Skeletal muscle satellite cell (primary cell): ENCODE measurements around the gene WBP1L.
A peak's percentile ranks its signal among the peaks of the same experiment; 100 is the strongest.
"Not testable (repeated sequence)": the region's sequence is repeated elsewhere in the genome, so short reads cannot be mapped to it uniquely, and the experiment has no call there.

ENCODE experiments used
- H3K27me3 ChIP-seq: 2 replicates; pipeline ENCODE4 v1.7.0; 2013; ENCODE audit warnings: low read length; ENCODE audit not compliant: control insufficient read depth, insufficient read depth
- H3K36me3 ChIP-seq: 2 replicates; pipeline ENCODE4 v1.7.0; 2013; ENCODE audit warnings: mild to moderate bottlenecking, control low read depth, low read length; ENCODE audit not compliant: insufficient read depth
- H3K4me1 ChIP-seq: 2 replicates; pipeline ENCODE4 v1.7.0; 2013; ENCODE audit warnings: low read length; ENCODE audit not compliant: control insufficient read depth, insufficient read depth
- H3K4me2 ChIP-seq: 2 replicates; pipeline ENCODE4 v1.7.0; 2013; ENCODE audit warnings: mild to moderate bottlenecking, low read length
- H3K4me3 ChIP-seq: 2 replicates; pipeline ENCODE4 v1.7.0; 2013; ENCODE audit warnings: low read length
- H3K9ac ChIP-seq: 2 replicates; pipeline ENCODE4 v1.7.0; 2013; ENCODE audit warnings: mild to moderate bottlenecking, low read depth, low read length, moderate library complexity
- H3K9me3 ChIP-seq: replicated peaks from 2 replicates; pipeline ENCODE4 v1.7.0; 2013; ENCODE audit warnings: mild to moderate bottlenecking, control low read depth, low read length

Gene WBP1L

GRCh38 chr10:102712843-102713538 lies 30.8 kb upstream of the WBP1L start:
- peak overlapping the region; percentile 96 for H3K4me3 ChIP-seq
- H3K27me3 ChIP-seq = no peaks in the 10 kb centered on the region
- peak overlapping the region; percentile 85 for H3K4me2 ChIP-seq
- peaks cover 34% of the 10 kb centered on the region for H3K4me1 ChIP-seq
- H3K36me3 ChIP-seq = peaks cover 6% of the 10 kb centered on the region
- peak overlapping the region; percentile 92 for H3K9ac ChIP-seq
- H3K9me3 ChIP-seq = no peaks in the 10 kb centered on the region

- H3K4me1 ChIP-seq = peaks cover 39% of the 10 kb centered on the region
- no peaks in the 10 kb centered on the region for H3K9me3 ChIP-seq
- no peaks in the 10 kb centered on the region for H3K27me3 ChIP-seq
- peak overlapping the region; percentile 96 for H3K4me3 ChIP-seq
- H3K36me3 ChIP-seq = peaks cover 6% of the 10 kb centered on the region
- peak overlapping the region; percentile 92 for H3K9ac ChIP-seq
- H3K4me2 ChIP-seq = peak overlapping the region; percentile 85
Measured at GRCh38 chr10:102713539-102713813, 30.3 kb upstream of the WBP1L start.

- Histone ChIP-seq H3K9me3 (no peaks in the 10 kb centered on the region), H3K9ac (peak within 1 kb of the TSS; percentile 92), H3K27me3 (no peaks in the 10 kb centered on the region), H3K4me1 (peaks cover 39% of the 10 kb centered on the region), H3K36me3 (peaks cover 6% of the 10 kb centered on the region), H3K4me3 (peak within 1 kb of the TSS; percentile 96), H3K4me2 (peak within 1 kb of the TSS; percentile 95)
Measured at GRCh38 chr10:102713814-102714620, 29.7 kb upstream of the WBP1L start, which contains the start of gene ARL3. ARL3 (minus strand) TSS chr10:102714397; CDS start chr10:102714275, 122 bp downstream.

- H3K4me3 ChIP-seq = peak within 1 kb of the TSS; percentile 96
- peak within 1 kb of the TSS; percentile 92 for H3K9ac ChIP-seq
- H3K9me3 ChIP-seq = no peaks in the 10 kb centered on the region
- H3K36me3 ChIP-seq = peaks cover 6% of the 10 kb centered on the region
- H3K4me2 ChIP-seq = peak within 1 kb of the TSS; percentile 95
- peaks cover 39% of the 10 kb centered on the region for H3K4me1 ChIP-seq
- no peaks in the 10 kb centered on the region for H3K27me3 ChIP-seq
Measured at GRCh38 chr10:102714621-102715455, 28.9 kb upstream of the WBP1L start, which contains the start of gene SFXN2. SFXN2 (plus strand) TSS chr10:102714636; CDS start chr10:102726637, 12,001 bp downstream.

- Histone ChIP-seq H3K36me3 (peaks cover 6% of the 10 kb centered on the region), H3K4me2 (no peak overlapping the region), H3K4me1 (peaks cover 29% of the 10 kb centered on the region), H3K9me3 (no peaks in the 10 kb centered on the region), H3K4me3 (no peak overlapping the region), H3K9ac (no peak overlapping the region), H3K27me3 (no peaks in the 10 kb centered on the region)
Measured at GRCh38 chr10:102715880-102716279, 27.9 kb upstream of the WBP1L start.

GRCh38 chr10:102716900-102717565 lies 26.7 kb upstream of the WBP1L start:
- peaks cover 24% of the 10 kb centered on the region for H3K4me1 ChIP-seq
- H3K9ac ChIP-seq, H3K36me3 ChIP-seq, H3K9me3 ChIP-seq, H3K27me3 ChIP-seq, H3K4me2 ChIP-seq, H3K4me3 ChIP-seq: not testable (repeated sequence)

GRCh38 chr10:102718220-102718619 lies 25.5 kb upstream of the WBP1L start:
- Histone ChIP-seq H3K27me3 (no peaks in the 10 kb centered on the region), H3K4me3 (no peak overlapping the region), H3K9me3 (no peaks in the 10 kb centered on the region), H3K36me3 (peaks cover 6% of the 10 kb centered on the region), H3K9ac (no peak overlapping the region), H3K4me2 (no peak overlapping the region), H3K4me1 (peaks cover 15% of the 10 kb centered on the region)

GRCh38 chr10:102720337-102720736 lies 23.4 kb upstream of the WBP1L start:
- Histone ChIP-seq H3K4me3 (no peak overlapping the region), H3K4me2 (no peak overlapping the region), H3K9ac (no peak overlapping the region), H3K9me3 (no peaks in the 10 kb centered on the region), H3K36me3 (peaks cover 6% of the 10 kb centered on the region), H3K27me3 (no peaks in the 10 kb centered on the region), H3K4me1 (peaks cover 11% of the 10 kb centered on the region)

GRCh38 chr10:102720775-102721301 lies 22.9 kb upstream of the WBP1L start:
- Histone ChIP-seq H3K4me3 (no peak overlapping the region), H3K27me3 (no peaks in the 10 kb centered on the region), H3K4me2 (no peak overlapping the region), H3K36me3 (peaks cover 6% of the 10 kb centered on the region), H3K9ac (no peak overlapping the region), H3K4me1 (peaks cover 6% of the 10 kb centered on the region), H3K9me3 (no peaks in the 10 kb centered on the region)

- H3K9ac ChIP-seq = no peak overlapping the region
- peaks cover 6% of the 10 kb centered on the region for H3K36me3 ChIP-seq
- H3K27me3 ChIP-seq = no peaks in the 10 kb centered on the region
- H3K4me3 ChIP-seq = no peak overlapping the region
- peaks cover 14% of the 10 kb centered on the region for H3K4me1 ChIP-seq
- H3K9me3 ChIP-seq = no peaks in the 10 kb centered on the region
- H3K4me2 ChIP-seq = no peak overlapping the region
Measured at GRCh38 chr10:102721954-102722353, 21.8 kb upstream of the WBP1L start.
